ENCODE results near the gene RPL28.

RPL28 gene

DNA sequence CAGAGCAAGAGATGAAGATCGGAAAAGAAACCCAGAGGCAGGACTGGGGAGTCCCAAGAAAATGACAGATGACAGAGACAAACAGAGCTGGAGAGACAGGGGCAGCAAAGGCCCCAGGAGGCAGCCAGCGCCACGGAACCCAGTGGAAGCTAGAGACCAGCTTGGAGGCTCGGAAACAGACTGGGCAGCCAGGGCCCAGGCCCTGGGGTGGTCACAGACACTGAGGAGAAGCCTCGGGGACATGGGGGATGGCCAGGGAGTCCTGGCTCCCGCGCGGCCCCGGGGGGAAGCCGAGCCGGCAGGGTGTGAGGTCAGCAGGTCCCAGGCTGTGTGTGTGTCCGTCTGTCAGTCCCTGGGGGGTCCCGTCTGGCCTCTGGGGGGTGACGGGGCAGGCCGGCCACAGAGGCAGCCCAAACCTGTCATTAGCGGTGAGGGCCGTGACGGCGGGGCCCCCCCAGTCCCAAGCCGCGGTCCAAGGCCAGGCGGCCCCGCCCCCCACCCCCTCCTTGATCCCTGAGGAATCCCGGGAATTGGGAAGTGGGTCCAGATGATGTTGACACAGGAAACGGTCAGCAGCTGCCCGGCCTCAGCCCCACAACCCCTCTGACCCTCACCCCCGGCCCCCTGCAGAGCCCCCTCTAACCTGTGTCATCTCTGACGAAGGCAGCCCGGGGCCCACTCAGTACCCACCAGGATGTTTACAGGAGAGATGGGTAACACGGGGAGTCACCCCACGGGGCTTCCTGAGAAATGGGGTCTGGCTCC lies 11.6 kb upstream of the RPL28 start:
- no peak for FAIRE-seq

DNA sequence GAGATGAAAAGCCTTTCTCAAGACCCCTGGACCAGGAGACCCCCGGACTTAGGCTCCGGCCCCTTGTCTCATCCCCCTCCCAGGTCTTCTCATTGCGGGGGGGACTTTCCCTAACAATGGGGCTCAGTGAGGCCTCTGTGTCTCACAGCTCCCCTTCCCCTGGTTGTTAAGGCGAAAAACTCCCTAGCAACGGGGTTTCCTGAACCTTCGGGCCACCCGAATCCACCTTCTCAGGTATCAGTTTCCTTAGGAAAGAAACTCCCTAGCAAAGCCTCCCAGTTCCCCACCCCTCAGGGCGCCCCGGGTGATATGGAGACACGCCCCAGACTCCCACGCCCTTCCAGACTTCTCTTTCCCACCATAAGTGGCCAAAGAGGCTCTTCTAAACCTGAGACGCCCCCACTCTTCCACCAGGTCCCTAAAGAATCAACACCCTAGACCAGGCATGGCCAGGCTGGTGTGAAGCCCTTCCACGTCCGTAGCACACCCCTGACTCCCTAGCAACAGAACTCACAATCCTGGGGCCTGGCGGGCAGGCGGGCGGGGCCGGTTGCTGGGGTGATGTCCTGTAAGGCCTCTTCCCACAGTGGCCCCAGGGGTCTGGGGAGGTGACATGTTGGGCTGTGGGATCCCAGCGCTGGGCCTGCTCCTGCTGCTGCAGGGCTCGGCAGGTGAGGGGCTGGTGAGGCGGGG lies 9.3 kb upstream of the RPL28 start, which contains the start of gene TMEM190:
Gene TMEM190 (plus strand): TSS at position 586 of the 693 bp plus-strand sequence. CDS start 28 bp downstream, at position 614.
- FAIRE-seq, result no peak

DNA sequence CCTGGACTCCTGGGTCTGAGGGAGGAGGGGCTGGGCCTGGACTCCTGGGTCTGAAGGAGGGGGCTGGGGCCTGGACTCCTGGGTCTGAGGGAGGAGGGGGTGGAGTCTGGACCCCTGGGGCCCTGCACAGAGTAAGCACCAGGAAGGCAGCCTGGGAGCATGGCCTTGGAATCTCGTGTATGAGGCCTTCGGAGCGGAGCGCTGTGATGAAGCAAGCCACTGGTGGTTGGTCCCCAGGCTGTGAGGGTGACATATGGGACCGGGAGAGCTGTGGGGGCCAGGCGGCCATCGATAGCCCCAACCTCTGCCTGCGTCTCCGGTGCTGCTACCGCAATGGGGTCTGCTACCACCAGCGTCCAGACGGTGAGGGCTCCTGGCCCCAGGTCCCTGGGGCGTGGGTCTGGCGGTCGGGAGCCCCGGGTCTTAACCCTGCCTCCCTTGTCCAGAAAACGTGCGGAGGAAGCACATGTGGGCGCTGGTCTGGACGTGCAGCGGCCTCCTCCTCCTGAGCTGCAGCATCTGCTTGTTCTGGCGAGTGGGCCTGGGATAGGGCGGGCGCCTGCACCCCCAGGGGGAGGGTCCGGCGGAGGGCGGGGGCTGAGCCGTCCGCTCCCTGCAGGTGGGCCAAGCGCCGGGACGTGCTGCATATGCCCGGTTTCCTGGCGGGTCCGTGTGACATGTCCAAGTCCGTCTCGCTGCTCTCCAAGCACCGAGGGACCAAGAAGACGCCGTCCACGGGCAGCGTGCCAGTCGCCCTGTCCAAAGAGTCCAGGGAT lies 8.2 kb upstream of the RPL28 start:
- FAIRE-seq, result no peak

DNA sequence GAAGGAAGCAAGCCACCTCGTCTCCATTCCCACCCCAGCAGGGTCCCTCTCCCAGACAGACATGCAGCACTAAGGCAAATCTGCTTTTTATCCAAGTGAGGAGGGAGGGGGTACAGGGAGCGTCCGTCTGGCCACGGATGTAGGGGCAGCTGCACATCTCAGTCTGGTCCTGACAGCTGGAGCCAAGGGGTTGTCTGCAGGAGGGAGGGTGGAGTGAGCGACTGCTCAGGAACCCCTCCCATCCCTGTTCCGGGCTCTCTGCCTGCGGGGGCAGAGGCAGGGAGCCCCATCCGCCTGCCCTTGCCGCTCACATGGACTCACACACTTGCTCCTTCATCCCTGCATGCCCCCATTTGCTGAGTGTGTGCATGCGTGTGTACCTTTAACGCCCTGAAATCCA lies 6.6 kb upstream of the RPL28 start:
- FAIRE-seq, result no peak

DNA sequence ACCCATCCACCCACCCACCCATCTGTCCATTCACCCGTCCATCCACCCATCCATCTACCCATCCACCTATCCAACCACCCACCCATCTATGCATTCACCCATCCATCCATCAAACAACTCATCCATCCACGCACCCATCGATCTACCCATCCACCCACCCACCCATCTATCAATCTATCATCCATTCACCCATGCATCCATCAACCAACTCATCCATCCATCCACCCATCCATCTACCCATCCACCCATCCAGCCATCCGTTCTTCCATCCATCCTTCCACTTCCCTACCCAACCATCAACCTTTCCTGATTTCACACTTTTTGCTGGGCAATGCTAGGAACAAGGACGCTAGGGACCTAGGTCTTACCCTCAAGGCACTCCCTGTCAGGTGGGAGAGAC lies 3.7 kb upstream of the RPL28 start:
- no peak for FAIRE-seq

DNA sequence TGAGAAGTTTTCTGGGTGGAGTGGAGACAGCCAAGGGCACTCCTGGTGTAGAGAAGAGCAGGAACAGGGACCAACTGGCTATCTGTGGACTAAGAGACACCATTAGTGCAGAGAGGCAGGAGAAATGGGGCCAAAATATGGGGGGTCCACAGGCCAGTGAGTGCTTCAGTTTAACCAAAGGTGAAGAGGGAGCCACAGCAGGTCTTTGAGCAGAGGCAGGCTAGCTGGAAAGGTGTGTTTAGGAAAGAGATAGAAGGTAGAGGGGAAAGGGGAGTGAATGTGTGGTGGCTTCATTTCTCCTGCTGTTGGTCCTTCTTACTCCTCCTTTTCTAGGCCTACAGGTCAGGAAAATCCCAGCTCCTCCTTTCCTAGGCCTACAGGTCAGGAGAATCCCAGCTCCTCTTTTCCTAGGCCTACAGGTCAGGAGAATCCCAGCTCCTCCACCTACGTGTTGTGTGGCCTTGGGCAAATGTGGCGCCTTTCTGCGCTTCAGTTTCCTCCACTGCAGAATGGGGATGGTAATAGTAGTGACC lies 3.1 kb upstream of the RPL28 start:
- no peak for FAIRE-seq

DNA sequence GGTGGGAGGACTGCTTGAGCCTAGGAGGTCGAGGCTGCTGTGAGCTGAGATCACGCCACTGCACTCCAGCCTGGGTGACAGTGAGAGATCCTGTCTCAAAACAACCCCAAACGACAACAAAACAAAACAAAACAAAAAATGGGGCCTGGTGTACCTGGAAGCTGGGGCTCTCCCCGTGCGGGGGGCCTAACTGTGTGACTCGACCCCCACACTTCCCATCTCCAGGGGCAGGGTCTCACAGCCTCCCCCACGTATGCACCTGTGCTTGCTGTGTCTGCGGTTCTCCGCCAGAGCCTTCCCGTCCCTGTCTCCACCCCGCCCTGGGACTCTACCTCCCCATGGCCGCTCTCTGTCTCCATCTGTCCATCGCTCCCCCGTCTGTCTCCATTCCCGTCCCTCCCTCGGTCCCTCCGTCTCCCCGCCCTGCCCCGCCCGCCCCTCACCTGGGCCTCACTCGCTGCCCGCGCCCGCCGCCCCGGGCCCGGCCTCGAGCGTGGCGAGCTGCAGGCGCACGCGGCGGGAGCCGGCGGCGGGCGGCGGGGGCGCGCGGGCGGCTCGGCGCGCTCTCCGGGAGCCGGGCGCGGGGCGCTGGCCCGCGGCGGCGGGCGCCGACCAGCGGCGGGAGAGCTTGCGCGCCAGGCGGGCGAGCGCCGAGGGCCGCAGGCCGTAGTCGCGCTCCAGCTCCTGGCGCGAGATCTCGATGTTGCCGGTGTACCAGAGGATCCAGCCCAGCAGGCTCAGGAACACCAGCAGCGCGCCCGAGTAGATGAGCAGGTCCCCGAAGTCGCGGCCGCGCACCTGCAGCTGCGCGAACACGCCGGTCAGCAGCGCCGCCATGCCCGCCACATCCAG lies 2.2 kb upstream of the RPL28 start:
- no peak for FAIRE-seq

DNA sequence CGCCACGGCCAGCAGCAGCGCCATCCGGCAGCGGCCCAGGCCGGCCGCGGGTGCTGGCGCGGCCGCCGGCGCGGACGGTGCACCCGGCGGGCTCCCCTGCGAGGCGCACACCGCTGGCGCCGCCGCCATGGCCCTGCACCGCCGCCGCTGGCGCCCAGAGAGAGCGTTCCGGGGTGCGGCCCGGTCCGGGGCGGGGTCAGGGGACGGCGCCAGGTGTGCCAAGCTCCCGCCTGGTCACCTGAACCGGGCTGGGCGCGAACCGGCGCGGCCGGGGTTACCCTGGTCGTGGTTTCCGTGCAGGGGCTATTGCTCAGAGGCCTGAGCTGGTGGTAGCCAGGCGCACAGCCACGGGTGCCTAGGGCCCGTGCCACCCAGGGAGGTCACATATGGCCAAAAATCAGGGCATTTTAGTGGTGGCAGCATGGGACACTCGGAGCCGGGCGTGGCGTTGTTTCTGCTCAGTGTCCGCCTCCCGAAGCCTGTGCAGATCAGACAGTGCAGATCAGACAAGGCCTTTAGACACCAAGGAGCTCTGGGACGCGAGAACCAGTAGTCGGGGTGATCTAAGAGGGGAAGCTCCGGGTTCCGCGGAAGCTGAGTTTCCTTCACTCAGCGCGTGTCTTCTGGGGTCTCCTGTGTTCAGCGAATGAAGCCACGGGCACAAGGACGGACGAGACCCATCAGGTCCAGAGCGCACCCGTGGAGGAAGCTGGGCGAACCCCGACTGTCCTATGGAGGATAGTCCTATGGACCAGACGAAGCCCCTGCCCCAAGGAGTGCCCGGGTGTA lies 1.4 kb upstream of the RPL28 start, which contains the start of gene TMEM238:
Gene TMEM238 (minus strand): TSS at position 162 of the 789 bp plus-strand sequence. CDS start 33 bp downstream, at position 129.
- FAIRE-seq, result no peak

DNA sequence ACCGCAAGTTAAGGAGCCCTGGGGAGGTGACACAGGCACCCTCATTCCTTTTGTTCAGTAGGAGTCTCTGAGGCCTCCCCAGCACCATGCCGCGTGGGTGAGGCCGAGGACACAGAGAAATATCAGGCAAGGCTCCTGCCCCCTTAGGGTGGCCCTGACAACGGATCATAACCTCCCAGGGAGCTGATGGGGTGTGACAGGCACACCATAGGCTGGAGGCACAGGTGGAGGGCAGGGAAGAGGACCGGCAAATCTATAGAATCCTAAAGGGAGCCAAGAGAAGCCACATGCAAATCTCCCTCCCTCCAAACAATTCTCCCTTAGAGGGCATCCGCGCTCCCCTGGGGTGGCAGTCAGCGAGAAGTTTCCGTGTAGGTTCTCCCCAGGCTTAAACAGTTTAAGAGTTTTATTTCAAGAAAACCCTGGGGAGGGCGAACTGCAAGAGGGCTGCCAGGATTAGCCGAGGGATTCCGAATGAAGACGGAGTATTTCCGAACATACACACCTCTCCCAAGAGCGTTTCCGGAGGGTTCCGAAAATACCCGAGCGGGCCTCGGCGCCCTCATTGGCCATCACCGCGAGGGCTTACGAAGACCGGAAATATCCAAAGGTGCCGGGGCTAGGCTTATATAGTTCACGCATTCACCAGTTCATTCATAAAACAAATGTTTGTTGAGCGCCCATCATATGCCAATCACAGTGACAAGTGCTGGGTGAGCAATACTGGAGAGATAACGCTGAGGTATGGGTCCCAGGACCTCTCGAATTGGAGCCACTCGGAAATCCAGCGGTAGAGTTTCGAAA lies 610 bp upstream of the RPL28 start:
- no peak for FAIRE-seq

DNA sequence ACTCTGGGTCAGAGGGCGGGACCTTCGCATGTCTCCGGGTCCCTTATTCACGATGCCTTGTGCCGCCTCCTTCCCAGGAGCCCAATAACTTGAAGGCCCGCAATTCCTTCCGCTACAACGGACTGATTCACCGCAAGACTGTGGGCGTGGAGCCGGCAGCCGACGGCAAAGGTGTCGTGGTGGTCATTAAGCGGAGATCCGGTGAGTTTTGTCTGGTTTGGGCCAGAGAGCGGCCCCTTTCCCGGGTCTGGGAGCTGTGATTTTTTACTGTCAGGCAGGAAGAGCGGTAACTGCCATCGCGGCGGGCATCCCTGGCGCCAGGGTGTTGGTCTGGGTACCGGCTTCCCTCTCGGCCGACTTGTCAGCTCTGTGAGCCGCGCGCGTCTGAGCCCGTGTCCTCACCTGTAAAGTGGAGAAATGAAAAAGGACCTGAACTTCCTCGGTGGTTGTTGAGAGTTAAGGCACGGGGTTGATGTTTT lies 800 bp downstream of the RPL28 start:
- no peak for FAIRE-seq

DNA sequence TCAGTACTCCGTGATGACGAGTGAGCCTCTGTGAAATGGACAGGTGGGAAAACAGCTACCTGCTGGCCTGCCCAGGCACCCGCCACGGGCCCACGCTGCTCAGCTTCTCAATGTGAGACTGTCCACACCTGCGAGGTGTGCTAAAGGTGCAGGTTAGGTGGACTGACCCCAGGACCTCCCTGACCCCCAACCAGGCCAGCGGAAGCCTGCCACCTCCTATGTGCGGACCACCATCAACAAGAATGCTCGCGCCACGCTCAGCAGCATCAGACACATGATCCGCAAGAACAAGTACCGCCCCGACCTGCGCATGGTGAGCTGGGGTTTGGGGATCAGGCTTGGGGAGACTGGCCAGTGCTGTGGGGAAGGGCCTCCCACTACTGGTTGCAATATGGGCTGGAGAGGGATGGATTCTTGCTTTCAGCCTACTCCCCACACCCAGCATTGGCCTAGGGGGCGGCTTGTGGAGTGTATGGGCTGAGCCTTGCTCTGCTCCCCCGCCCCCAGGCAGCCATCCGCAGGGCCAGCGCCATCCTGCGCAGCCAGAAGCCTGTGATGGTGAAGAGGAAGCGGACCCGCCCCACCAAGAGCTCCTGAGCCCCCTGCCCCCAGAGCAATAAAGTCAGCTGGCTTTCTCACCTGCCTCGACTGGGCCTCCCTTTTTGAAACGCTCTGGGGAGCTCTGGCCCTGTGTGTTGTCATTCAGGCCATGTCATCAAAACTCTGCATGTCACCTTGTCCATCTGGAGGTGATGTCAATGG lies 2.2 kb downstream of the RPL28 start:
- FAIRE-seq, result no peak

DNA sequence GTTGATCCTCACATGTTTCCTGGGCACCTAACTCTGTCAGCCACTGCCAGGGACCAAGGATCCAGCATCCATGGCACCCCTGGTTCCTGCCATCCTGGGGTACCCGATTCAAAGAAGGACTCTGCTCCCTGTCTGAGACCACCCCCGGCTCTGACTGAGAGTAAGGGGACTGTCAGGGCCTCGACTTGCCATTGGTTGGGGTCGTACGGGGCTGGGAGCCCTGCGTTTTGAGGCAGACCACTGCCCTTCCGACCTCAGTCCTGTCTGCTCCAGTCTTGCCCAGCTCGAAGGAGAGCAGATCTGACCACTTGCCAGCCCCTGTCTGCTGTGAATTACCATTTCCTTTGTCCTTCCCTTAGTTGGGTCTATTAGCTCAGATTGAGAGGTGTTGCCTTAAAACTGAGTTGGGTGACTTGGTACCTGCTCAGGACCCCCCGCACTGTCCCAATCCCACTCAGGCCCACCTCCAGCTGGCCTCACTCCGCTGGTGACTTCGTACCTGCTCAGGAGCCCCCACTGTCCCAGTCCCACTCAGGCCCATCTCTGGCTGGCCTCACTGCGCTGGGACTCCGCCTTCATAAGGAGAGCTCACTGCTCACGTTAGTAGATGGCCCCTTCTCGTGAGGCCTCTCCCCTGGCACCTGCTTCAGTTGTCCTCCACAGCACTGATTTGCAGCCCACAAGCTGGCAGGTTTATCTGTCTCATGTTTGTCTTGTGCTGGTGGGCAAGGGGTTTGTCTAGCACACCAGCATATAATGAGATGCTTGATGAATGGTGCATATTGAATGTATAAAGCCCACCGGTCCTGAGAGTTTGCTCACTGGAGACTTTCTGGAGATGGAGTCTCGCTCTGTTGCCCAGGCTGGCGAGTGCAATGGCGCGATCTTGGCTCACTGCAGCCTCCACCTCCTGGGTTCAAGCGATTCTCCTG lies 3.9 kb downstream of the RPL28 start:
- no peak for FAIRE-seq

DNA sequence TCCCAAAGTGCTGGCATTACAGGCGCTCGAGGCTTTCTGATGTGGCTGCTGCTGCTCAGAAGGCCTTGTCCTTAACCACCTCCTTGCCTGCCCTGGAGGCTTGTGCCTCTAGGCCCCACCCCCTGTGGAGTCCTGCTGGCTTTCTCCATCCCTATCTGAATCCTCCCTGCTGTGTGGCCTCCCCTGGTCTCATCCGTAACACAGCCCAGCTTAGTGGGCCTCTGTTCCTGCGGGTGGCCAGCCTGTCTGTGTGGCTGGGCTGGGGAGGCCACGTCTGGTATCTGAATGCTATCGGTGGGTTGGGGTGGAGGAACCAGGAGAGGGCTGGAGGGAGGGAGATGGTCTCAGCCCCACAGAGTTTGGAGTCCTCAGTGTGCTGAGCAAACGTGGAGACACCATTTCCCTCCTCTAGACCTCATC lies 4.7 kb downstream of the RPL28 start:
- FAIRE-seq, result no peak

DNA sequence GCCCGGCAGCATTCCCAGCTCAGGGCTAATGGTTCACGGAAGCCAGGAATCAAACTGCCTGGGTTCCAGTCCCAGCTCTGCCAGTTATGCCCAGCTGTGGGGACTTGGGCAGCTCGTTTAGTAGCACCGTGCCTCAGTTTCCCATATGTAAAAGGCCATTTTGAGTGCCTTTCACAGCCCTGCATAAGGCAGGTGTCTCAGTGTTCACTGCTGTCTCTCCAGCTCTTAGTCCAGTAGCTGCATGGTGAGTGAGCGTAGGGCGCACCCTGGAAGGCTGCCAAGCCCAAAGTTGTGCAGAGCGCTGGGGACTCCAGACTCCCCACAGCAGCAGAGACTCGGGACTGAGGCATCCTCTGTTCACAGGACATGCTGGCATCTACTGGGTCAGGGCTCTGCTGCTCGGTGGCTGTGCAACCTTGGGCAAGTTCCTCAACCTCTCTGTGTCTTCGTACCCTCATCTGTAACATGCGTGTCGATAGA lies 5.5 kb downstream of the RPL28 start:
- no peak for FAIRE-seq

DNA sequence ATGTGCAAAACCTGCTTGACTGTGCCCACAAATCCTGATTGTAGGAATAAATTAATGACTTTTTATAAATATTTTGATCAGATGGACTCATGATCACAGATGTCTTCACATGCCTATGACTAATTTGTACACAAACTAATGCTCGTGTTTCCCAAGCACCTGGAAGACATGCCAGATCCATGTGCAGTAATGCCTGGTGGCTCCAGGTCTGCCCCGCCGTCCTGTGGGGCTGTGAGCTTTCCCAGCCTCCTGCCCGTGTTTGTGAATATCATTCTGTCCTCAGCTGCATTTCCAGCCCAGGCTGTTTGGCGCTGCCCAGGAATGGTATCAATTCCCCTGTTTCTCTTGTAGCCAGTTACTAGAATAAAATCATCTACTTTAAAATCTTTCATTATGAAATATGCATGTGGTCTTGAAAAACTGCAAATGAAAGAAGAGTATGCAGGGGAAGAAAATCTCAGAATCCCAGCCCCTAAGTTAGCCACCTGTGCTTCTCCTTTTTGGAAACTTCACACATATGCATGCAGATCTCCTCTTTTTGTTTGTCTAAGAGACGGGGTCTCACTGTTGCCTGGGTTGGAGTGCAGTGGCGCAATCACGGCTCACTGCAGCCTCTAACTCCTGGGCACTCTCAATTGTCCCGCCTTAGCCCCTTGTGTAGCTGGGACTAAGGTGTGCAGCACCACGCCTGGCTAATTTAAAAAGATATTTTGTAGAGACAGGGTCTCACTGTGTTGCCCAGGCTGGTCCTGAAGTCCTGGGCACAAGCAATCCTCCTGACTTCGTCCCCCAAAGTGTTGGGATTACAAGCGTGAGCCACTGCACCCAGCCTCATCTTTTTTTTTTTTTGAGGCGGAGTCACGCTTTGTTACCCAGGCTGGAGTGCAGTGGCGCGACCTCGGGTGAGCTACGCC lies 6.2 kb downstream of the RPL28 start:
- no peak for FAIRE-seq

DNA sequence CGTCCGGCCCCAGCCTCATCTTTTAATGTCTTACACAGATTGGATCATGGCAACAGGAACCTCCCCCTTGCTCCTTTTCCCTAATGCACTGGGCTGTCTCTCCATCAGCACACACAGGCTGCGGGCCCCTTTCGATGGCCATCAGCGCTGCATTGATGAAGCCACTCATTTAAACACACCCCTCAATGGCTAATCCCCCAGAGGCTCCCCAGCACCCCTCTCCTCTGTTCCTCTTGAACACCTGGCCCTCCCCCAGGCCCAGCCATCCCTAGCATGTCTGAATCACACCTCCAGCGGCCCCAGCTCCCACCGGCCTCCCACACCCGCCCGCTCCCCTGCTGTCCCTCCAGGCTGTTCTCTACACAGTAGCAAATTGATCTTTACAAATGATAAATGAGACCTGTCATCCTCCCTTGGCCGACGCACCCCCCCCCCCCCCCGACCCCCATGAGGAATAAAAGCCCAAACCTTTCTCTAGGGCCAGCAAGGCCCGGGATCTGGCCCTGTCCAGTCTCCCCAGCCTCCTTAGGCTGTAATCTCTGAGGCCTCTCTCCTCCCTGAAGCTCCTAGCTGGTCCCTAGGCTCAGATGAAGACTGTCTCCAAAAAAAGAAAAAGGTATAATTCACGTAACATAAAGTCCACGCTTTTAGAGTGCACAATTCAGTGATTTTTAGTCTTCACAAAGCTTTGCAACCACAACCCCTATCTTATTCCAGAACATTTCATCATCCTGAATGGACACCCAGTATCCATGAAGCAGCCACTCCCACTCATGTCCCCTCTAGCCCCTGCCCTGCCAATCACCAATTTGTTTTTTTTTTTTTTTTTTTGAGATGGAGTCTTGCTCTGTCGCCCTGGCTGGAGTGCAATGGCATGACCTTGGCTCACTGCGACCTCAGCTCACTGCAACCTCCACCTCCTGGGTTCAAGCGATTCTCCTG lies 7.4 kb downstream of the RPL28 start:
- FAIRE-seq, result no peak

Data from islet of Langerhans (tissue), 1 donor.